Nephron progenitor cell (in vitro differentiated cells): ENCODE data around the gene MSH5.

ENCODE experiments used
- DNase-seq: peaks from one replicate; pipeline ENCODE4 v3.0.0; 2021
- H3K27ac Mint-ChIP-seq: 2 replicates; pipeline ENCODE4 v1.8.0; 2021; ENCODE audit warnings: mild to moderate bottlenecking, moderate library complexity, mixed read lengths
- H3K27me3 Mint-ChIP-seq: 2 replicates; pipeline ENCODE4 v1.8.0; 2021; ENCODE audit warnings: mild to moderate bottlenecking, low read depth, mixed read lengths; ENCODE audit not compliant: poor library complexity
- H3K36me3 Mint-ChIP-seq: 2 replicates; pipeline ENCODE4 v1.8.0; 2021; ENCODE audit warnings: low read depth, mixed read lengths
- H3K4me1 Mint-ChIP-seq: 2 replicates; pipeline ENCODE4 v1.8.0; 2021; ENCODE audit warnings: mixed read lengths
- H3K4me3 Mint-ChIP-seq: 2 replicates; pipeline ENCODE4 v1.8.0; 2021; ENCODE audit warnings: mild to moderate bottlenecking, moderate library complexity, mixed read lengths
- H3K9me3 Mint-ChIP-seq: 2 replicates; pipeline ENCODE4 v1.8.0; 2021; ENCODE audit warnings: mild to moderate bottlenecking, moderate library complexity, mixed read lengths
- TF ChIP-seq, protein P1 (sequence below): fragments of 200-600 bp; sonication (generic); IDR thresholded peaks from 2 replicates; pipeline ENCODE4 v1.5.0; 2021; ENCODE audit warnings: antibody characterized with exemption

The MSH5 gene

GRCh38 chr6:31811645-31812044, 71.8 kb downstream of the MSH5 start:
- Mint-ChIP-seq H3K36me3 (peaks cover 6% of the 10 kb centered on the region), H3K4me3 (no peak overlapping the region), H3K27ac (no peak overlapping the region), H3K27me3 (peaks cover 6% of the 10 kb centered on the region), H3K9me3 (peaks cover 11% of the 10 kb centered on the region), H3K4me1 (peaks cover 29% of the 10 kb centered on the region)
- TF ChIP-seq, protein P1, sequence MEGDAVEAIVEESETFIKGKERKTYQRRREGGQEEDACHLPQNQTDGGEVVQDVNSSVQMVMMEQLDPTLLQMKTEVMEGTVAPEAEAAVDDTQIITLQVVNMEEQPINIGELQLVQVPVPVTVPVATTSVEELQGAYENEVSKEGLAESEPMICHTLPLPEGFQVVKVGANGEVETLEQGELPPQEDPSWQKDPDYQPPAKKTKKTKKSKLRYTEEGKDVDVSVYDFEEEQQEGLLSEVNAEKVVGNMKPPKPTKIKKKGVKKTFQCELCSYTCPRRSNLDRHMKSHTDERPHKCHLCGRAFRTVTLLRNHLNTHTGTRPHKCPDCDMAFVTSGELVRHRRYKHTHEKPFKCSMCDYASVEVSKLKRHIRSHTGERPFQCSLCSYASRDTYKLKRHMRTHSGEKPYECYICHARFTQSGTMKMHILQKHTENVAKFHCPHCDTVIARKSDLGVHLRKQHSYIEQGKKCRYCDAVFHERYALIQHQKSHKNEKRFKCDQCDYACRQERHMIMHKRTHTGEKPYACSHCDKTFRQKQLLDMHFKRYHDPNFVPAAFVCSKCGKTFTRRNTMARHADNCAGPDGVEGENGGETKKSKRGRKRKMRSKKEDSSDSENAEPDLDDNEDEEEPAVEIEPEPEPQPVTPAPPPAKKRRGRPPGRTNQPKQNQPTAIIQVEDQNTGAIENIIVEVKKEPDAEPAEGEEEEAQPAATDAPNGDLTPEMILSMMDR: no peak
- DNase-seq: no peak
